Karpas-422 (cell line): ENCODE results near the gene NUDT1. TPM values are rescaled to one million over a fixed set of nuclear protein-coding genes. Genes with fewer than 3 reads are reported as not detected.

Source experiments
- DNase-seq: peaks from one replicate; pipeline ENCODE4 v3.0.0-alpha.2; 2015
- H2AFZ ChIP-seq: fragments of 200-600 bp; sonication (generic); 2 replicates; pipeline ENCODE4 v1.6.1; 2014; ENCODE audit warnings: antibody characterized with exemption, low read length, mixed read lengths
- H3K27ac ChIP-seq: fragments of 200-600 bp; sonication (generic); 2 replicates; pipeline ENCODE4 v1.5.1; 2014; ENCODE audit warnings: mild to moderate bottlenecking, low read length, moderate library complexity
- H3K27me3 ChIP-seq: fragments of 200-600 bp; sonication (generic); 2 replicates; pipeline ENCODE4 v1.6.1; 2014; ENCODE audit warnings: low read length, mixed read lengths
- H3K36me3 ChIP-seq: fragments of 200-600 bp; sonication (generic); 2 replicates; pipeline ENCODE4 v1.6.1; 2014; ENCODE audit warnings: low read length, mixed read lengths; ENCODE audit not compliant: insufficient read depth
- H3K4me1 ChIP-seq: fragments of 200-600 bp; sonication (generic); 2 replicates; pipeline ENCODE4 v1.6.1; 2014; ENCODE audit warnings: mild to moderate bottlenecking, low read length, mixed read lengths
- H3K4me2 ChIP-seq: fragments of 200-600 bp; sonication (generic); 2 replicates; pipeline ENCODE4 v1.6.1; 2014; ENCODE audit warnings: low read length, low read depth, mild to moderate bottlenecking; ENCODE audit not compliant: poor library complexity, severe bottlenecking
- H3K4me3 ChIP-seq: fragments of 200-600 bp; sonication (generic); 2 replicates; pipeline ENCODE4 v1.5.1; 2014; ENCODE audit warnings: mild to moderate bottlenecking, antibody characterized with exemption, low read length, mixed read lengths
- H3K79me2 ChIP-seq: fragments of 200-600 bp; sonication (generic); 2 replicates; pipeline ENCODE4 v1.6.1; 2014; ENCODE audit warnings: mild to moderate bottlenecking, low read length, mixed read lengths
- H3K9ac ChIP-seq: fragments of 200-600 bp; sonication (generic); 2 replicates; pipeline ENCODE4 v1.6.0; 2014; ENCODE audit warnings: low read length
- H3K9me2 ChIP-seq: fragments of 200-600 bp; sonication (generic), shearing (Covaris generic); replicated peaks from 2 replicates; pipeline ENCODE4 v1.6.0; 2014; ENCODE audit warnings: mild to moderate bottlenecking, low read length, moderate library complexity; ENCODE audit not compliant: insufficient read depth
- H3K9me3 ChIP-seq: fragments of 300-700, 200-600 bp; sonication (generic); 2 replicates; pipeline ENCODE4 v1.6.1; 2014; ENCODE audit warnings: low read length, mixed read lengths
- H4K20me1 ChIP-seq: fragments of 200-600 bp; sonication (generic); 2 replicates; pipeline ENCODE4 v1.6.1; 2014; ENCODE audit warnings: mild to moderate bottlenecking, antibody characterized with exemption, low read length, low read depth; ENCODE audit not compliant: insufficient read depth
- total RNA-seq: library from RNA; depleted of rRNA; stranded (reverse); fragments of >200 nt; shearing (Covaris generic); gene quantifications from 2 replicates; pipeline ENCODE4 v1.2.3, GENCODE V29; 2014; ENCODE audit warnings: low replicate concordance

NUDT1 gene
- total RNA-seq, 1 experiment from 2014 or later: 45.3 TPM

- no peak overlapping the region for H2AFZ ChIP-seq
- peaks cover 3% of the 10 kb centered on the region; the same call in 1 of the 2 replicates for H3K36me3 ChIP-seq
Observed at GRCh38 chr7:2217716-2218443, 24.1 kb upstream of the NUDT1 start.

GRCh38 chr7:2218444-2218785, 23.6 kb upstream of the NUDT1 start:
- H3K9ac ChIP-seq: no peak overlapping the region
- H3K27ac ChIP-seq: no peak overlapping the region
- H2AFZ ChIP-seq: no peak overlapping the region
- H3K9me2 ChIP-seq: no peaks in the 10 kb centered on the region
- no peak overlapping the region for H3K4me3 ChIP-seq
- no peaks in the 10 kb centered on the region for H3K9me3 ChIP-seq
- H3K36me3 ChIP-seq: peaks cover 3% of the 10 kb centered on the region; the same call in 1 of the 2 replicates
- H3K4me2 ChIP-seq: no peak overlapping the region
- peaks cover 4% of the 10 kb centered on the region for H3K79me2 ChIP-seq
- DNase-seq: no peak
- H3K4me1 ChIP-seq: no peaks in the 10 kb centered on the region
- no peaks in the 10 kb centered on the region for H4K20me1 ChIP-seq
- no peaks in the 10 kb centered on the region for H3K27me3 ChIP-seq

More at GRCh38 chr7:2217716-2218443, 24.1 kb upstream of the NUDT1 start:
- peaks cover 4% of the 10 kb centered on the region for H3K79me2 ChIP-seq
- no peaks in the 10 kb centered on the region for H3K9me2 ChIP-seq
- H3K27me3 ChIP-seq: no peaks in the 10 kb centered on the region
- no peaks in the 10 kb centered on the region for H3K4me1 ChIP-seq
- H3K4me3 ChIP-seq: no peak overlapping the region
- no peak overlapping the region for H3K27ac ChIP-seq
- H3K9ac ChIP-seq: no peak overlapping the region
- H3K9me3 ChIP-seq: no peaks in the 10 kb centered on the region
- H3K4me2 ChIP-seq: no peak overlapping the region
- no peak for DNase-seq
- H4K20me1 ChIP-seq: no peaks in the 10 kb centered on the region

GRCh38 chr7:2219136-2219535, 22.9 kb upstream of the NUDT1 start:
- H2AFZ ChIP-seq: no peak overlapping the region
- H3K27me3 ChIP-seq: no peaks in the 10 kb centered on the region
- no peak overlapping the region for H3K4me2 ChIP-seq
- no peak overlapping the region for H3K27ac ChIP-seq
- H4K20me1 ChIP-seq: no peaks in the 10 kb centered on the region
- peaks cover 5% of the 10 kb centered on the region for H3K79me2 ChIP-seq
- H3K4me3 ChIP-seq: no peak overlapping the region
- DNase-seq: no peak
- peaks cover 3% of the 10 kb centered on the region; the same call in 1 of the 2 replicates for H3K36me3 ChIP-seq
- no peaks in the 10 kb centered on the region for H3K9me2 ChIP-seq
- H3K9me3 ChIP-seq: no peaks in the 10 kb centered on the region
- no peaks in the 10 kb centered on the region for H3K4me1 ChIP-seq
- no peak overlapping the region for H3K9ac ChIP-seq

- Histone ChIP-seq H3K4me1 (no peaks in the 10 kb centered on the region), H3K9me3 (no peaks in the 10 kb centered on the region), H2AFZ (no peak overlapping the region), H3K36me3 (peaks cover 3% of the 10 kb centered on the region; the same call in 1 of the 2 replicates), H3K9me2 (no peaks in the 10 kb centered on the region), H3K9ac (no peak overlapping the region), H3K4me2 (no peak overlapping the region), H3K27ac (no peak overlapping the region), H3K27me3 (no peaks in the 10 kb centered on the region), H4K20me1 (no peaks in the 10 kb centered on the region), H3K79me2 (peaks cover 10% of the 10 kb centered on the region), H3K4me3 (no peak overlapping the region)
- no peak for DNase-seq
Observed at GRCh38 chr7:2219606-2220005, 22.4 kb upstream of the NUDT1 start.

- Histone ChIP-seq H3K79me2 (peaks cover 10% of the 10 kb centered on the region), H3K9ac (no peak overlapping the region), H3K4me1 (no peaks in the 10 kb centered on the region), H4K20me1 (no peaks in the 10 kb centered on the region), H3K36me3 (peaks cover 3% of the 10 kb centered on the region; the same call in 1 of the 2 replicates), H3K4me2 (no peak overlapping the region), H3K9me3 (no peaks in the 10 kb centered on the region), H3K9me2 (no peaks in the 10 kb centered on the region), H2AFZ (no peak overlapping the region), H3K4me3 (no peak overlapping the region), H3K27me3 (no peaks in the 10 kb centered on the region), H3K27ac (no peak overlapping the region)
- no peak for DNase-seq
Observed at GRCh38 chr7:2220030-2220429, 22.0 kb upstream of the NUDT1 start.

- DNase-seq: no peak
- H3K36me3 ChIP-seq: peaks cover 6% of the 10 kb centered on the region
- no peak overlapping the region for H3K4me3 ChIP-seq
Observed at GRCh38 chr7:2220506-2220905, 21.5 kb upstream of the NUDT1 start.

GRCh38 chr7:2220954-2221353, 21.1 kb upstream of the NUDT1 start:
- H3K27me3 ChIP-seq: no peaks in the 10 kb centered on the region
- no peak overlapping the region for H3K9ac ChIP-seq
- no peaks in the 10 kb centered on the region for H4K20me1 ChIP-seq
- H3K4me3 ChIP-seq: no peak overlapping the region
- no peak overlapping the region for H2AFZ ChIP-seq
- H3K27ac ChIP-seq: no peak overlapping the region
- H3K4me2 ChIP-seq: no peak overlapping the region
- H3K36me3 ChIP-seq: peaks cover 11% of the 10 kb centered on the region
- no peaks in the 10 kb centered on the region for H3K9me3 ChIP-seq
- peaks cover 16% of the 10 kb centered on the region for H3K79me2 ChIP-seq
- no peaks in the 10 kb centered on the region for H3K9me2 ChIP-seq
- DNase-seq: no peak
- no peaks in the 10 kb centered on the region for H3K4me1 ChIP-seq

More at GRCh38 chr7:2220506-2220905, 21.5 kb upstream of the NUDT1 start:
- peaks cover 12% of the 10 kb centered on the region for H3K79me2 ChIP-seq
- H3K27ac ChIP-seq: no peak overlapping the region
- H3K9me3 ChIP-seq: no peaks in the 10 kb centered on the region
- H3K27me3 ChIP-seq: no peaks in the 10 kb centered on the region
- no peak overlapping the region for H2AFZ ChIP-seq
- no peak overlapping the region for H3K4me2 ChIP-seq
- H4K20me1 ChIP-seq: no peaks in the 10 kb centered on the region
- H3K9me2 ChIP-seq: no peaks in the 10 kb centered on the region
- H3K4me1 ChIP-seq: no peaks in the 10 kb centered on the region
- no peak overlapping the region for H3K9ac ChIP-seq

- Histone ChIP-seq H3K9me2 (no peaks in the 10 kb centered on the region), H3K4me1 (no peaks in the 10 kb centered on the region), H2AFZ (no peak overlapping the region), H3K4me2 (no peak overlapping the region), H3K9me3 (no peaks in the 10 kb centered on the region), H3K27ac (no peak overlapping the region), H3K4me3 (no peak overlapping the region), H4K20me1 (no peaks in the 10 kb centered on the region), H3K79me2 (peaks cover 21% of the 10 kb centered on the region), H3K9ac (no peak overlapping the region), H3K27me3 (no peaks in the 10 kb centered on the region), H3K36me3 (peaks cover 16% of the 10 kb centered on the region)
- DNase-seq: no peak
Observed at GRCh38 chr7:2222516-2222915, 19.5 kb upstream of the NUDT1 start.
